PC-9 (cell line): ENCODE measurements around the gene GPR35. TPM values are rescaled to one million over a fixed set of nuclear protein-coding genes. Genes with fewer than 3 reads are reported as not detected.

Experiments
- BruUV-seq: library from RNA; stranded (reverse); fragments of 400-500 nt; replicated peaks from 2 replicates; lab custom pipeline; 2021; lab: Mats Ljungman, UMichigan
- CTCF ChIA-PET: fragments of 300-600 bp; sonication (Branson Sonifier 250); formaldehyde crosslinking; loops from one replicate; lab custom pipeline; 2022; ENCODE audit warnings: antibody characterized with exemption; lab: Charles Lee
- POLR2A ChIA-PET: fragments of 300-600 bp; sonication (Branson Sonifier 250); formaldehyde crosslinking; loops from one replicate; lab custom pipeline; 2022; ENCODE audit warnings: antibody characterized with exemption; ENCODE audit not compliant: unreplicated experiment; lab: Charles Lee
- DNase-seq, 2 experiments: peaks; one replicate each; pipeline versions ENCODE4 v3.0.0 to v3.0.0-alpha.2; 2015 to 2022; ENCODE audit warnings: mixed read lengths in 1 of 2
- H2AFZ ChIP-seq: fragments of 200-600 bp; sonication (generic); 2 replicates; pipeline ENCODE4 v1.8.1; 2017; ENCODE audit warnings: antibody characterized with exemption
- H3F3A ChIP-seq: fragments of 200-600 bp; sonication (generic); 2 replicates; pipeline ENCODE4 v1.8.1; 2017; ENCODE audit warnings: antibody characterized with exemption, mild to moderate bottlenecking, low read depth; ENCODE audit not compliant: insufficient read depth
- H3K27ac ChIP-seq: fragments of 200-600 bp; sonication (generic); 2 replicates; pipeline ENCODE4 v1.6.1; 2016; ENCODE audit warnings: mixed run types
- H3K27me3 ChIP-seq: fragments of 200-600 bp; sonication (generic); 2 replicates; pipeline ENCODE4 v1.6.1; 2016; ENCODE audit warnings: low read depth, mixed run types; ENCODE audit not compliant: insufficient read depth
- H3K36me3 ChIP-seq: fragments of 200-600 bp; sonication (generic); 2 replicates; pipeline ENCODE4 v1.6.1; 2016; ENCODE audit warnings: low read depth, mixed run types
- H3K4me1 ChIP-seq: fragments of 200-600 bp; sonication (generic); replicated peaks from 2 replicates; pipeline ENCODE4 v1.6.1; 2016; ENCODE audit warnings: mixed run types; ENCODE audit not compliant: insufficient read depth
- H3K4me2 ChIP-seq: fragments of 200-600 bp; sonication (generic); 2 replicates; pipeline ENCODE4 v1.6.1; 2017; ENCODE audit warnings: mixed run types
- H3K4me3 ChIP-seq: fragments of 200-600 bp; sonication (generic); 2 replicates; pipeline ENCODE4 v1.6.1; 2016; ENCODE audit warnings: mixed run types
- H3K79me2 ChIP-seq: fragments of 200-600 bp; sonication (generic); 2 replicates; pipeline ENCODE4 v1.6.1; 2017; ENCODE audit warnings: low read depth, mixed run types
- H3K9me2 ChIP-seq: fragments of 200-600 bp; sonication (generic); 2 replicates; pipeline ENCODE4 v1.8.1; 2017; ENCODE audit warnings: mild to moderate bottlenecking; ENCODE audit not compliant: insufficient read depth
- H3K9me3 ChIP-seq: fragments of 200-600 bp; sonication (generic); 2 replicates; pipeline ENCODE4 v1.8.1; 2016; ENCODE audit warnings: low read depth; ENCODE audit not compliant: insufficient read depth
- H4K20me1 ChIP-seq: fragments of 200-600 bp; sonication (generic); 2 replicates; pipeline ENCODE4 v1.8.1; 2017; ENCODE audit not compliant: insufficient read depth
- CTCF ChIP-seq: fragments of 200-600 bp; sonication (generic); conservative IDR thresholded peaks from 2 replicates; pipeline ENCODE4 v1.6.1; 2017; ENCODE audit warnings: mixed run types, antibody characterized with exemption, mild to moderate bottlenecking, moderate library complexity
- EZH2 ChIP-seq: fragments of 200-600 bp; sonication (generic); IDR thresholded peaks from 2 replicates; pipeline ENCODE4 v1.8.0; 2017; ENCODE audit warnings: antibody characterized with exemption, low read depth
- intact Hi-C: fragments of 100-400 bp; cut with micrococcal nuclease; formaldehyde crosslinking; loops from one replicate; pipeline ENCODE4 v1.10.0; 2022; ENCODE audit not compliant: unreplicated experiment
- total RNA-seq: library from RNA; stranded (reverse); gene quantifications from 2 replicates; pipeline ENCODE4 v1.2.3, GENCODE V29; 2021

Gene GPR35
- total RNA-seq, 1 experiment from 2014 or later: 1.1 TPM

GRCh38 chr2:240635998-240636547, 10.8 kb downstream of the GPR35 start:
- Histone ChIP-seq H3K4me3 (no peak overlapping the region), H2AFZ (no peak overlapping the region), H3K9me2 (no peaks in the 10 kb centered on the region), H3F3A (no peaks in the 10 kb centered on the region), H3K9me3 (peaks cover 9% of the 10 kb centered on the region; the same call in 1 of the 2 replicates), H3K4me1 (no peaks in the 10 kb centered on the region), H3K79me2 (no peaks in the 10 kb centered on the region), H4K20me1 (no peaks in the 10 kb centered on the region), H3K27ac (no peak overlapping the region), H3K27me3 (peaks cover 40% of the 10 kb centered on the region), H3K4me2 (no peak overlapping the region), H3K36me3 (no peaks in the 10 kb centered on the region)
- ChIA-PET POLR2A (no interaction called here), CTCF (no interaction called here)
- no peak for TF ChIP-seq EZH2
- no peak for TF ChIP-seq CTCF
- intact Hi-C loops: no loop called here
- no peak for DNase-seq
- BruUV-seq: no TSS peak

- Histone ChIP-seq H3K4me1 (no peaks in the 10 kb centered on the region), H3K27me3 (peaks cover 38% of the 10 kb centered on the region), H3K4me2 (no peak overlapping the region), H3K79me2 (no peaks in the 10 kb centered on the region), H2AFZ (no peak overlapping the region), H3F3A (no peaks in the 10 kb centered on the region), H3K4me3 (no peak overlapping the region), H3K36me3 (no peaks in the 10 kb centered on the region), H3K9me2 (no peaks in the 10 kb centered on the region), H4K20me1 (no peaks in the 10 kb centered on the region), H3K27ac (no peak overlapping the region), H3K9me3 (peaks cover 9% of the 10 kb centered on the region; the same call in 1 of the 2 replicates)
- ChIA-PET CTCF (no interaction called here), POLR2A (no interaction called here)
- intact Hi-C loops: no loop called here
- no TSS peak for BruUV-seq
- DNase-seq: no peak
- no peak for TF ChIP-seq CTCF
- no peak for TF ChIP-seq EZH2
Measured at GRCh38 chr2:240636563-240637115, 11.4 kb downstream of the GPR35 start.

GRCh38 chr2:240637116-240637900, 12.0 kb downstream of the GPR35 start:
- TF ChIP-seq CTCF (no peak), EZH2 (no peak)
- H3K9me3 ChIP-seq: peaks cover 9% of the 10 kb centered on the region; the same call in 1 of the 2 replicates
- no peaks in the 10 kb centered on the region for H4K20me1 ChIP-seq
- BruUV-seq: no TSS peak
- ChIA-PET CTCF (interaction anchor here (0.6 kb wide), 1 partner anchor 527 kb away, joined by 5 read pairs; no protein-coding TSS in a partner anchor), POLR2A (no interaction called here)
- H3K4me1 ChIP-seq: no peaks in the 10 kb centered on the region
- H3K27me3 ChIP-seq: peaks cover 43% of the 10 kb centered on the region
- no peaks in the 10 kb centered on the region for H3K36me3 ChIP-seq
- H3K79me2 ChIP-seq: no peaks in the 10 kb centered on the region
- no peak overlapping the region for H3K4me3 ChIP-seq
- no peak overlapping the region for H3K27ac ChIP-seq
- H3F3A ChIP-seq: no peaks in the 10 kb centered on the region
- H3K4me2 ChIP-seq: no peak overlapping the region
- intact Hi-C loops: no loop called here
- no peak overlapping the region for H2AFZ ChIP-seq
- no peaks in the 10 kb centered on the region for H3K9me2 ChIP-seq
- no peak for DNase-seq
